ENCODE measurements around the gene NEURL1B.

NEURL1B gene

DNA sequence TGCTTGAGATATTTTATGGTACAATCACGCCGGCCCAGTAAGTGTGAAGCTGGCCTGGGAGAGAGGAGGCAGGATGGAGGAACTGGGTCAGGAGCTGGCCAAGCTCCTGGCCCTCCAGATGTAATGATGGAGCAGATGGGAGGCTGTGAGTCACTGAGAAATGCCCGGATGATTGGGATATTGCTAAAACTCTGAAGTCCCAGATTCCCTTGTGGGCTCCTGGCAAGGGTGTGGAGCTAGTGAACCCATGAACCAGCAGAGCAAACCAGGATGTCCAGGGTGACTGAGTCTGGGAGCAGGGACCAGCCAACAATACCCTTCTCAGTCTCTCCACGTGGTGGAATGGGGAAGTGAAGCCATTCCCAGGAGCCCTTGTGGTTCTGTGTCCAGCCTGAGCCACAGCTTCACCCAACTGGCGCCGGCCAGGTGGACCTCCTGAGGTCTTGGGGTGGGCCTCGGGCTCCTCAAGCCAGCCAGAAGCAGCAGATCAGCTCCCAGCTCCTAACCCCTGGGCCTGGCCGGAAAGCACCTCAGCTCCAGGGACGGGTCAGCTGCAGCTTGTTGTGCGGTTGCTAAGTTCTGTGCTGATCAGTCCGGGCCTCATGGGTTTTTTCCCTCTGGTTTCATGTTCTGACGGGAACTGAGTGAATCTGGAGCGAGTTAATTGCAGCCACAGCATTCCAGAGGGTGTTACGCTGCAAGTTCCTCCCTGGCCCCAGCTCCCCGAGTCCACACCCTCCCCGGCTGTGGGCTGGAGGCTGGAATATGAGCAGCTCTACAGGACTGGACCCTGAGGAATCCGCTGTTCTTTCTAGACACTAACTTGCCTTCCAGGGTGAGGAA is 92.3 kb downstream of the NEURL1B start:
- peak; percentile 98 for DNase-seq

DNA sequence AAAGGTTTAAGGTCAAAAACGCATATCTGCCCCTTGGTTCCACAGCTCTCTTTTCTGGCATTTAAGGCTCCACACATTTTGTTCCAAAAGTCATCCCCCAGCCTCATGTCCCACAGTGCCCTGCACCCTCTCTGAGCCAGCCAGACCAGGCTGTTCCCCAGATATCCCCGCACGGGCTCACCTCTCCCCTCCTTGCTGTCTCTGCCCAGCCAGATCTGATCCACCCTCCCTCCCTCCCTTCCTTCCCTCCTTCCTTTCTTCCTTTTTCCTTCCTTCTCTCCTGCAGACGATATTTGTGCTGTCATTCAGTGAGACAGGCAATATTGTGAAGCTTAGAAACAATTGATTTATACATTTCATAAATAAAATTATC is 92.9 kb downstream of the NEURL1B start:
- no peak for DNase-seq

DNA sequence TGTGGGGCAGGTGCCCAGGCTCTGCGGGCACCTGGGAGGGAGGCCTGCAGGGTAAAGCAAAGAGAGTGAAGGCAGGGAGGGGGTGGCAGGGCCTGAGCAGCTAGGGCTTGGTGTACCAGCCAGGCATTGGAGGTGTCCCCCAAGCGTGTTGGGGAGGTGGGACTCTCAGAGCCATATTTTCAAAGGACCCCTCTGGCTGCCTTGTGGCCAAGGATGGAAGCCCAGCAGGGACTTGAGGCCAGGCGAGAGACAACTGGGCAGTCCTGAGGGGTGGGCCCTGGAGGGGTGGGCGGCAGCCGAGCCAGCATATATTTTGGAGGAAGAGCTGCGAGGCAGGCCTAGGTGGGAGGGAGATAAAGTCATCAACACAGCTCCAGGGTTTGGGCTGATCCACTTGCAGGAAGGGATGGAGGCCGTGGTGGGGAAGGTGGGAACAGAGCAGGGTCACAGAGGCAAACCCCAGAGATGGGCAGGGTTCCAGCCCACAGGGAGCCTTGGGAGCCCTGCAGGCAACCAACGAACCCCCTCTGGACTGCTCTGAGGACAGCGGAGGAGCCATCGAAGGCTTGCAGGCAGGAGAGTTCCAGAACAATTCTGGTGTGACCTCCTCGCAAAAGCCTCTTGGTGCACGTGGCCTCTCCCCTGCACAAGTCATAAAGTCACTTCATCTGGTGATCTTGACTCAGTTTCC is 94.2 kb downstream of the NEURL1B start:
- DNase-seq = no peak

GRCh38 chr5:172736508-172737135 is 95.6 kb downstream of the NEURL1B start:
- no peak for DNase-seq

DNA sequence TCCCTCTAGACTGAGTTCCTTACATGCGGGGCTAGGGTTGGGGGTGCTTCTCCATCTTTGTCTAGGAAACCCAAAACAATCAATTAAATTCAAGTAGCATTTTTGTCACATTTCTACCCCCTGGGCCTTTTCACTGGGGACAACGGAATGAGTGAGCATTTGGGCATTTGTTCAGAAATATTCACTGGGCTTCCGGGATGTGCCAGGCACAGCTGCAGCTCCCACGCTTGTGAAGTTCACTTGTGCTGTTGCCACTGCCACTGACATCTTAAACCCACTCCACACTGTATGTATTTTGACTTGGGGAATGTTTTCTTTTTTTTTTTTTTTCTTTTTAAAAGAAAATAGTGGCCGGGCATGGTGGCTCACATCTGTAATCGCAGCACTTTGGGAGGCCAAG is 98.3 kb downstream of the NEURL1B start:
- DNase-seq = no peak

- peak; percentile 92 for DNase-seq
Observed at GRCh38 chr5:172740428-172741205, 99.6 kb downstream of the NEURL1B start.

All from fibroblast of skin of back (primary cell).